C4-2B (cell line): ENCODE data around the gene PPTC7.

Source experiments
- CTCF ChIP-seq: fragments of 450-650 bp; conservative IDR thresholded peaks from 2 replicates; pipeline ENCODE4 v1.5.1; 2017; ENCODE audit warnings: mild to moderate bottlenecking
- ZFX ChIP-seq: fragments of 450-650 bp; IDR thresholded peaks from 2 replicates; pipeline ENCODE4 v1.6.1; 2017

GRCh38 chr12:110557300-110557699 is 25.8 kb downstream of the PPTC7 start:
- TF ChIP-seq CTCF (no peak), ZFX (no peak)
